ENCODE results near the gene PIP. TPM values are rescaled to one million over a fixed set of nuclear protein-coding genes. Genes with fewer than 3 reads are reported as not detected.
"Not testable (repeated sequence)": the region's sequence is repeated elsewhere in the genome, so short reads cannot be mapped to it uniquely, and the experiment has no call there.

PIP gene
- total RNA-seq, 1 donor from 2014 or later, result not detected

- DNase-seq (ENCODE audit: low spot score), result no peak
Measured at GRCh38 chr7:143177374-143178119, 45.7 kb downstream of the PIP start.

- DNase-seq (ENCODE audit: low spot score), result not testable (repeated sequence)
Measured at GRCh38 chr7:143180771-143181170, 48.9 kb downstream of the PIP start.

GRCh38 chr7:143181349-143181748, 49.5 kb downstream of the PIP start:
- DNase-seq (ENCODE audit: low spot score), result no peak

- DNase-seq (ENCODE audit: low spot score), result no peak
Measured at GRCh38 chr7:143183024-143183423, 51.1 kb downstream of the PIP start, which contains the start of gene TAS2R39. TSS of gene TAS2R39 (plus strand) at chr7:143183419. CDS start at chr7:143183419, 0 bp downstream.

- DNase-seq (ENCODE audit: low spot score), result no peak
Measured at GRCh38 chr7:143185551-143185950, 53.7 kb downstream of the PIP start.

DNA sequence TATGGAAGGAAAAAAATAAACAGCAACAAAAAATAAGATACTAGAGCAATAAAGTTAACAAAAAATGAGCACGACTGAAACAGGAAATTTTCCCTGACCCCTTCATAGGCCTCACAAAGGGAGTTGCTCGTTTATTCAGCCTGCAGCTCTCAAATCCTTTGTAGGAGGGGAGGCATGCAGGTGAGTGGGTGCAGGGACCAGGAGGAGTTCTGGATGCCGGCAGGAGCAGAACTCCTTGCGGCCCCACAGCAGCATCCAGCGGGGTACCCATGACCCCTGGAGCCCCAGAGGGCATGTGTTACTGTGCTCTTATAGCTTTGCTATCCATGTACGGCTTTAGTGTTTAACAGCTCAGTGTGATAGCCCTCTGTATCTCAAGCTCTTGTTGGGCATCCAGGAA, 57.1 kb downstream of the PIP start:
- no peak for DNase-seq (ENCODE audit: low spot score)

Other genes starting within 250 kb of the PIP start
- gene TRPV6, start 246.3 kb upstream of the PIP start, total RNA-seq, result 27.7 TPM
- gene TRPV5, start 198.3 kb upstream of the PIP start, total RNA-seq, result not detected
- not detected for gene LLCFC1, start 192.6 kb upstream of the PIP start, total RNA-seq
- 1.3 TPM for gene KEL, start 169.7 kb upstream of the PIP start, total RNA-seq
- not detected for gene OR9A2, start 104.9 kb upstream of the PIP start, total RNA-seq
- not detected for gene OR6V1, start 79.7 kb upstream of the PIP start, total RNA-seq
- not detected for gene TAS2R39, start 51.3 kb downstream of the PIP start, total RNA-seq
- gene TAS2R40, start 90.0 kb downstream of the PIP start, total RNA-seq, result not detected
- gene GSTK1, start 131.4 kb downstream of the PIP start, total RNA-seq, result 200 TPM
- gene TMEM139, start 152.9 kb downstream of the PIP start, total RNA-seq, result 34.0 TPM
- gene CASP2, start 156.3 kb downstream of the PIP start, total RNA-seq, result 42.3 TPM
- 0.31 TPM for gene CLCN1, start 184.0 kb downstream of the PIP start, total RNA-seq
- 0.57 TPM for gene FAM131B, start 230.6 kb downstream of the PIP start, total RNA-seq
- gene ZYX, start 249.3 kb downstream of the PIP start, total RNA-seq, result 169 TPM

All from ureter (tissue), 1 donor.